ENCODE results near the gene RNF38.
"Not testable (repeated sequence)": the region's sequence is repeated elsewhere in the genome, so short reads cannot be mapped to it uniquely, and the experiment has no call there.

RNF38 gene

DNA sequence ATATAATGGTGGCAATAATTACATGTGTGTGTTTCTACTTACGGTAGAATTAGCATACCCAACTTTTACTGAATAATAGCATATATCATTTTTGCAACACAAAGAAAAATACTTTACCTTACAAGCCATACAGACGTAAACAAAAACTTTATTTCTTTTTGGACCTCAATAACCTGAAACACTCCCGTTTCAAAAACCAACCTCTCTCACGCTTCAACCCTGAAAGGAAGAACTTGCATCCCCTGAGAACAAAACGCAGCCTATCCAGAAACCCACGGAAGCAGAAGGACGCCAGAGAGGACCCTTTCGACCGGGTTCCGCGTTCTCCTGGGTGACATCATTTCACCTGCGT is at the start of gene RNF38:
RNF38 (minus strand) TSS at position 290 of the 352 bp plus-strand sequence; CDS start at position 129, 161 bp downstream.
- peak in 1 of 2 donors; percentile 30 for DNase-seq (ENCODE audit: low read depth in 1 of 2, low spot score in 1 of 2)

DNA sequence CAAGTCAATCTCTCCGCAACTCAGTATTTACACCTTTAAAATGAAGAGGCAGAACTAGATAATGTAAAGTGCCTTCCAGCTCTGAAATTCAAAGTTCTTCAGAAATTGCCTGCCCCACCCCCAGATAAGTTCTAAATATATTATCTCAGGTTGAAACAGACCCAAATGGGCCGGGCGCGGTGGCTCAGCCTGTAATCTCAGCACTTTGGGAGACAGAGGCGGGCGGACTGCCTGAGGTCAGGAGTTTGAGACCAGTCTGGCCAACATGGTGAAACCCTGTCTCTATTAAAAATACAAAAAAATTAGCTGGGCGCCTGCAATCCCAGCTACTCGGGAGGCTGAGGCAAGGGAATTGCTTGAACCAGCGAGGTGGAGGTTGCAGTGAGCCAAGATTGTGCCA is 48.5 kb upstream of the RNF38 start:
- not testable (repeated sequence) for DNase-seq (ENCODE audit: low read depth in 1 of 2, low spot score in 1 of 2)

DNA sequence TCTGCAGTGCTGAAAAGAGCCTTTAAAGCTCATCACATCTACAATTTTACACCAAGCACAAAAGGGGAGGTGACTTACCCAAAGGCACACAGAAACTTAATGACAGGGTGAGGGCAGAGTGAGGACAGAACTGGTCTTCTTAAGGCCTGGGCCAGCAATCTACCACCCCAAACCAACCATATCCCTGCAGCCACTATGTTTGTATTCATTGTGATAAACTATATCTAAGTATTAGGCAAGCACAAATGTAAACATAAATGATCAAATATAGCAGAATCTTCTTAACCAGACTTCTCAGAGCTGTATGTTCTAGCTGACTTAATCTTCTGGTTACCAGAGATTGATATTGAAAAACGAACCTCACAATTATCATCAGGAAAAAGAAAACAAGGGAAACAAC is 47.9 kb upstream of the RNF38 start:
- DNase-seq (ENCODE audit: low read depth in 1 of 2, low spot score in 1 of 2), result no peak

DNA sequence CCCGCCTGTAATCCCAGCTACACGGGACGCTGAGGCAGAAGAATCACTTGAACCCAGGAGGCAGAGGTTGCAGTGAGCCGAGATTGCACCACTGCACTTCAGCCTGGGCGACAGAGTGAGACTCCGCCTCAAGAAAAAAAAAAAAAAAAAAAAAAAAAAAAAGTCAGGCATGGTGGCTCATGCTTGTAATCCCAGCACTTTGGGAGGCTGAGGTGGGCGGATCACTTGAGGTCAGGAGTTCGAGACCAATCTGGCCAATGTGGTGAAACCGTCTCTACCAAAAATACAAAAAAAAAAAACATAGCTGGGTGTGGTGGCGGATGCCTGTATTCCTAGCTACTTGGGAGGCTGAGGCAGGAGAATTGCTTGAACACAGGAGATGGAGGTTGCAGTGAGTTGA is 46.6 kb upstream of the RNF38 start:
- not testable (repeated sequence) for DNase-seq (ENCODE audit: low read depth in 1 of 2, low spot score in 1 of 2)

DNA sequence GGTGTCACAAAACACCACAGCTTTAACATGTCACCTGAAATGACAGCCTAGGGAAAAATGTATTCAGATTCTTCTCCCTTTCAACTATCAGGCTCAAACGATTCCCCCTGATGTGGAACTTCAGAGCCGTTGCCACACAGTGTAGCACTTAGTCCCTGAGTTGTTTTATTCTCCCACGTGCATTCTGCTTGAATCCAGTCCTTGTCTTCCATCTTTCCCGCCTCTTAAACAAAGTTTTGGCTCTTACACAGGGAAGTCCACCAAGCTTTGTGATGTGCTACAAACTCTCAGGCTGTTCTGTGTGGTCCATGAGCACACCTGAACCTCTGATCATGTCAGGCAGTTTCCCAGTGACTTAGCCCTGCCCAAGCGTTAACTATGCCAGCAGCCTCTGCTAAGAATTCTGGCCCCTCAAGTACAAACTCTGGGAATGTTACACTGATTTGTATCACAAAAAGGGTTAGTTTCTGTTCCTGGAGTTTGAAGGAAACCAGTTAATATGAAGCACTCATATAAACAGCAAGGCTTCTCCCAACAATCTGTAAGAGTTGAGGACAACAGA is 45.8 kb upstream of the RNF38 start:
- DNase-seq (ENCODE audit: low read depth in 1 of 2, low spot score in 1 of 2), result no peak

DNA sequence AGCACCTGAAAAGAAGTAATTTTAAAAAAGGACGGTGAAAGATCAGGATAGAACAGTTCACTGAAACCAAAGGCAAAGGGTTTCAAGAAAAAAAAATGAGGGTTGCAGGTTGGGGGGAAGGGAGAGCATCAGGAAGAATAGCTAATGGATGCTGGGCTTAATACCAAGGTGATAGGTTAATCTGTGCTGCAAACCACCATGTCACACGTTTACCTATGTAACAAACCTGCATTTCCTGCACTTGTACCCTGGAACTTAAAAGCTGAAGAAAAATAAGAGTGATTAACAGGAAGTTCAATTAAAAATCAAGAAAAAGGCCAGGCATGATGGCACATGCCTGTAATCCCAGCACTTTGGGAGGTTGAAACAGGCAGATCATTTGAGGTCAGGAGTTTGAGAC is 44.1 kb upstream of the RNF38 start:
- DNase-seq (ENCODE audit: low read depth in 1 of 2, low spot score in 1 of 2), result no peak

DNA sequence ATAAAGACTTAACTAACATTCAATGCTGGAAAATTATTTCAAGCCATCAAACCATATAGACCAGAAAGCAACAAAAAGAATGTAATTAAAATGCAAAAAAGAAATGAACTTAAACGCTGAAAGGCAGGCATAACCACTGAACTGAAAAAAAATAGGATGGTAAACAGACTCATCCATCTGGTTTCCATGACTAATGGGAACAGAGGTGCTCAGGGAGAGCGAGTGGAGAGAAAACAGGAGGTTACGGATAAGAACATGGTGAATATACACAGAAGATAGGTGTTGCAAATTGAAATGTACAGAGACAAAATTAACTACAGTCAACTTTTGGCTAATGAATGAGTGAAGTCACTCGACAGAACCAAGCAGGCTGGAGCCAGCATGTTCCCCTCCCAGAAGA is 43.5 kb upstream of the RNF38 start:
- DNase-seq (ENCODE audit: low read depth in 1 of 2, low spot score in 1 of 2), result no peak

DNA sequence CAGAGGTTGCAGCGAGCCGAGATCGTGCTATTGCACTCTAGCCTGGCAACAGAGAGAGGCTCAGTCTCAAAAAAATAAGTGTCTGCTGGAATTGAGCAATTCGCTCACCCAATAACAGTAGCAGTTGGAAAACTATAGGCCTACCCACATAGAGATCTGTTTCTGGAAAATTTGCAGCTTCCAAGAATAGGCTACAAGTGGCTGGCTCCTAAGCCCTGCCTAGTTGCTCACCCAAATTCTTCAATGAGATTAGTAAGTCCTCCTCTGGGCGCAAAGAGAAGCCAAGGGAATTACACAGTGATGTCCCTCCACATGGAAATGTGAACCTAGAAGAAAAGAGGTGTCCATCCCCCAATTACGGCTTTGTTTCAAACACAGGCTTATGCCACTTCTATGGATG is 42.6 kb upstream of the RNF38 start:
- DNase-seq (ENCODE audit: low read depth in 1 of 2, low spot score in 1 of 2), result no peak

DNA sequence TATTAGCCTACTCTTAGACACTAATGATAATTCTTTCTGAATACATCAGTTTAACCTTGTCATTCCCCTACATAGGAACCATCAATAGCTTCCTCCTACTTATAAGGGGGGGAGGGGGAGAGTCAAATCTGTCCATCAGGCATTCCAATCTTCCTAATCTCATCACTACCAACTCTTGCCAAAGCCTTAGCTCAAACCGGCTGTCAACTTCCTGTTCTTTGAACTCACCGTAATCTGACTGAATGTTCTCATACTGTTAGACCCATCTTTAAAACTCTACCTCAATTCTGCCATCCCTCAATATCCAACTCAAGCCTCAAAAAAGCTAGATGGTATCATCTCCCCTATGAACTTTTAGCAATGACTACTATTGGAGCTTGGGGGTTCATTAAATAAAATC is 41.9 kb upstream of the RNF38 start:
- no peak for DNase-seq (ENCODE audit: low read depth in 1 of 2, low spot score in 1 of 2)

DNA sequence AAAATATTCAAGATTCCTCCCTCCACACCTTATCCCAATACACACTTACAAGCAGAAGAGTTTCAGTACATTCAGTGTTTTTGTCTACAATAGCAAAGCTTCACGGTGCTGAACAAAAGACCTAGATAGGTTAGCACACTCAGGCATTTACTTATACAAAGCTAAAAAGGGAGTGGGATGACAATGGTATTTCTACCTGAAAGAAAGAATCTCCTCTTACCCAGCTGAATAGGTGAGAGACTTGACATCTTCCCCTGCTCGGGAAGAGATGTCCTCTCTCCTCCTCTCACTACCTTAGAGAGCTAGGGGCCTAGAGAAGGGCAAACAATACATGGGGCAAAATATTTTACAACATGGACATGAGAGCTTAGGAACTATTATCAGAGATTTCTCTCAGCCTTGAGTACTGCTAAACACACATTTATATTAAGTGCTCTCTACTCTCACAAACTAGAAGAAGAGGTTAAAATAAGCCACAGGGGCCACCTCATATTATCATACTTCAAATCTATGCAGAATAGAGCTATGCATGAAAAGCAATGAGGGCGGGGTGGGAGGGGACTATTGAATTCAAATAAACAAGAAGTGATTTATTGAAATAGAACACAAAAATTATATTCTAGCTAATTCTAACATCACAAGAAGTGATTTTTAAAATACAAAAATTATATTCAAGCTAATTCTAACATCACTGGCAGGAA is 38.6 kb upstream of the RNF38 start:
- no peak for DNase-seq (ENCODE audit: low read depth in 1 of 2, low spot score in 1 of 2)

DNA sequence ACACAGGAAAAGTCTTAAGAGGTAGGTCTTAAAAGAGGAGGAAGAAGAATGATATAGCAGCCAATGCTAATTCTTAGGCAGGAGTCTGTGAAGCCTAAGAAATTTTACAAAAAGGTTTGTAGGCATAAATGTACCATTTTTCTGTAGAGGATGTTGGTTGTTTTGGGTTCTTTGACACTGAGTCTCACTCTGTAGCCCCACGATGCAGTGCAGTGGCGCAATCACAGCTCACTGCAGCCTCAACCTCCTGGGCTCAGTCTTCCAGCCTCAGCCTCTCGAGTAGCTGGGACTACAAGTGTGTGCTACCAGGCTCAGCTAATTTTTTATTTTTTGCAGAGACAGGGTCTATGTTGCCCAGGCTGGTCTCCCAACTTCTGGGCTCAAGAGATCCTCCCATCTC is 37.7 kb upstream of the RNF38 start:
- no peak for DNase-seq (ENCODE audit: low read depth in 1 of 2, low spot score in 1 of 2)

DNA sequence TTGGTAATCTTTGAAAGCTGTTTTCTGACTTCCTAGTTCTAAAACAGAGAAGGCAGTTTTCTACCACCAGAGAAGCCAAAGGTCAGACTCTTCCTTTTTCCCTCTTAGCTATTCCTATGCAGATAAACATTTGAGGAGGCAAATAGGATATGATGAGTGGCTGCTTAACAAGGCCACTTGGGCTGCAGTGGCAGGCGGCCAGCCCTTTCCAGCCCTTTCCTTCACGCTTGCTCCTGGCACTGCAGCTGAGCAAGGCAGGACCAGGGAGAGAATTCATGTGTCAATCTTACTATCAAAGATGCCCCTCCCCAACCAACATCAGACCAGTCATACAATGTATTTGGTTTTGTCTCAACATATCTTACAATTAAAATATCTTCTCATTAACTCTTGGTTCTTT is 36.8 kb upstream of the RNF38 start:
- no peak for DNase-seq (ENCODE audit: low read depth in 1 of 2, low spot score in 1 of 2)

DNA sequence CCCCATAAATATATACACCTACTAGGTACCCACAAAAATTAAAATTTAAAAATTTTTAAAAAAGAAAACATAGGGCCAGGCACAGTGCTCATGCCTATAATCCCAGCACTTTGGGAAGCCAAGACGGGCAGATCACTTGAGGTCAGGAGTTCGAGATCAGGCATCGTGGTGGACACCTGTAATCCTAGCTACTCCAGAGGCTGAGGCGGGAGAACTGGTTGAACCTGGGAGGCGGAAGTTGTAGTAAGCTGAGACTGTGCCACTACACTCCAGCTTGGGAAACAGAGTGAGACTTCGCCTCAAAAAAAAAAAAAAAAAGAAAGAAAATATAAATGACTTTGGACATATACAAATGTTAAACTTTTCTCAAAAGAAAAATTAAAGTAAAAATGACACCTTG is 33.3 kb upstream of the RNF38 start:
- DNase-seq (ENCODE audit: low read depth in 1 of 2, low spot score in 1 of 2), result no peak

DNA sequence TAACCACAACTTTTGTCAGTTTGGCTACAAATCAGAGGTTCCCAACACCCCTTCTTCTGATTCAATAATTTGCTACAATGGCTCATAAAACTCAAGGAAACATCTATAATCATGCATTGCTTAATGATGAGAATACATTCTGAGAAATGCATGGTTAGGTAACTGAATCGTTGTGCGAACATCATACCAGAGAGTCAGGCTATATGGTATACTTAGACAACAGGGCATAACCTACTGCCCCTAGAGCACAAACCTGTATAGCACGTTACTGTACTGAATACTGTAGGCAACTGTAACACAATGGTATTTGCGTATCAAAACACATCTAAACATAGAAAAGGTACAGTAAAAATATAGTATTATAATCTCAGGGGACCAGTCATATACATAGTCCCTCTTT is 31.0 kb upstream of the RNF38 start:
- no peak for DNase-seq (ENCODE audit: low read depth in 1 of 2, low spot score in 1 of 2)

DNA sequence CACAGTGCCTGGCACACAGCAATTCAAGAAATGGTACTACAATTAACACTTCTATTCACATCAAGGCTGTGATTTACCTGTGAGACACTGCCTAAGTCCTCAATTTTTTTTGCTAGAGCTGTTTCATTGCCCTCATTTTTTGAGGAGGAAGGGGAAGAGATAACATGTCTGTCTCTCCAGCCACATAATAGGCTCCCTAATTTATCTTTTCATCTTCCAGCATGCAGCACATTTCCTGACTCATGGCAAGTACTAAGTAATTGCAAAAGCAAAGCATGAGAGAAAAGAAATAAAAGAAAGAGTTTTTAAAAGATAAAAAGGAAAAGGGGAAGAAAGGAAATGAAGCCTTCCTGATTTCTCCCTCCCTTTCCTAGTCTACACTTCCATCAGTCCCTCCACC is 26.9 kb upstream of the RNF38 start:
- no peak for DNase-seq (ENCODE audit: low read depth in 1 of 2, low spot score in 1 of 2)

DNA sequence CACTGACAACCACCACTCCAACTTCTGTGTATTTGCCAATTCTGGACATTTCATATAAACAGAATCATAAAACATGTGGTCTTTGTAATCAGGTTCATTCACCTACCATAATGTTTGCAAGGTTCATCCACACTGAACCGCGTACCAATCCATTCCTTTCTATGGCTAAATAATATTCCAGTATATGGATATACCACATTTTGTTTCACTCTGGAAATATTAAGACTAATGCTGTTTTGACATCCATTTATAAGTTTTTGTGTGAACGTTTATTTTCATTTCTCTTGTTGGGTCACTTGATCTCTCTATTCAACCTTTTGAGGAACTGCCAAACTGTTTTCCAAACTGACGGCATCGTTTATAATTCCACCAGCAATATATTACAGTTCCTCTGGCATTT is 26.3 kb upstream of the RNF38 start:
- DNase-seq (ENCODE audit: low read depth in 1 of 2, low spot score in 1 of 2), result no peak

DNA sequence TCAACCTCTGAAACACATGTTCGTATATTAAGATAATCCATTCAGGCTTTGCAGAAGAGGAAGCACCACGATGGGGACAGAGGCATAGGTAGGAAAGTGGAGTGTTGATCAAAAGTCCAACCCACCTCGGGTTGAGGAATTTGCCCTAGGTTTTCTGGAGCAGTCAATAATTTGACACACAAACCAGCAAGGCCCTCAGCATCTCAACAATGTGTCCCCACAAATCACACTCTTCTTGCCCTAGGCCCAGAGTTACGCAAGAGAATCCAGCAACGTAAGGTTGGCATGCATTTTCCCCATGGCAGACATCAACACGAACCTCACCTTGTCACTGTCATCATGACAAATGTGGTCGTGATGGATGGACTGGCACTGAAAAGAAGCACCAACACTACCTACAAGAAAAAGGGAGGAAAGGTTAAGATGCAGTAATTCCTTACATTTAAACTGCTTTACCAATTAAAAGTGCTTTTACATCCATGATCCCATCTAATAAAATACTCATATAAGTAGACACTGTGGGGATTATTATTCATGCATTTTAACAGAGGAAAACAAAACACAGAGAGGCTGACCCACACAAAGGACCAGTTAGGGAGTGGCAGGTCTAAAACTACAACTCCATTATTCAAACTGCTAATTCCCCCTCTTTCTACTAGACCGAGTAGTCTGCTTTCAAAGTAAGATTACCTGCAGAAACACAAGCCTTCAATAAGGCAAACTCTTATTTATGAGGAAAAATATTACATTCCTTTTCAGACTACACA is 24.4 kb upstream of the RNF38 start:
- DNase-seq (ENCODE audit: low read depth in 1 of 2, low spot score in 1 of 2), result no peak

DNA sequence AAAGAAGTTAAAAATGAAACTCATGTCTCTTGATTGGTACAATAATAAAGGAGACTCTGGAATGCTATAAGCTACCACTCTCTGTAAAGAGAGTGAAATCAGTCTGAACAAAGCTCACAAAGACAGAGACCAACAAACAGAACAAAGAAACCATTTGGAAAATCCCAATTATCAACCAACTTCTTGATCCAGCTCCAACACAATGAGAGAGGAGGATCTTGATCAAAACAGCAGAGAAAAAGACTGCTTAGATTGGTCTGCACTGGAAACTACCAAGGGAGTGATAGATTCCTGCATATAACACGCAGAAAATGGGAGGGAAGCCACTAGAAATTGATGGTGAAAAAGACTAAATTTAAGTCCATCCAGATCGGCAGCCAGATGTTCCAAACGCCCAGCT is 23.1 kb upstream of the RNF38 start:
- DNase-seq (ENCODE audit: low read depth in 1 of 2, low spot score in 1 of 2), result no peak

DNA sequence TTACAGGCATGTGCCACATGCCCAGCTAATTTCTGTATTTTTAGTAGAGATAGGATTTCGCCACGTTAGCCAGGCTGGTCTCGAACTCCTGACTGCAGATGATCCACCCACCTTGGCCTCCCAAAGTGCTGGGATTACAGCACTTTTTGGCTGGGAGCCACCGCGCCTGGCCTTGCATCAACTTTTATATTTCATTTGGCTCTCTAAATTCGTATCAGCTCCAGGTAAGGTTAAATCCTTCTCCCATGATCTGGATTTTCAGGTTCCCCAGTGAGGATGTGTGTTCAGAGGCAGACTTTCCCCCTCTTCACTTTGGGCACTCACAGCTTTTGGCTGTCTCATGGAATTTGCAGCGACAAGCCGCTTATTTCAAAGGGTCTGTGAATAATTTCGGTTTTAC is 16.8 kb upstream of the RNF38 start:
- DNase-seq (ENCODE audit: low read depth in 1 of 2, low spot score in 1 of 2), result no peak

DNA sequence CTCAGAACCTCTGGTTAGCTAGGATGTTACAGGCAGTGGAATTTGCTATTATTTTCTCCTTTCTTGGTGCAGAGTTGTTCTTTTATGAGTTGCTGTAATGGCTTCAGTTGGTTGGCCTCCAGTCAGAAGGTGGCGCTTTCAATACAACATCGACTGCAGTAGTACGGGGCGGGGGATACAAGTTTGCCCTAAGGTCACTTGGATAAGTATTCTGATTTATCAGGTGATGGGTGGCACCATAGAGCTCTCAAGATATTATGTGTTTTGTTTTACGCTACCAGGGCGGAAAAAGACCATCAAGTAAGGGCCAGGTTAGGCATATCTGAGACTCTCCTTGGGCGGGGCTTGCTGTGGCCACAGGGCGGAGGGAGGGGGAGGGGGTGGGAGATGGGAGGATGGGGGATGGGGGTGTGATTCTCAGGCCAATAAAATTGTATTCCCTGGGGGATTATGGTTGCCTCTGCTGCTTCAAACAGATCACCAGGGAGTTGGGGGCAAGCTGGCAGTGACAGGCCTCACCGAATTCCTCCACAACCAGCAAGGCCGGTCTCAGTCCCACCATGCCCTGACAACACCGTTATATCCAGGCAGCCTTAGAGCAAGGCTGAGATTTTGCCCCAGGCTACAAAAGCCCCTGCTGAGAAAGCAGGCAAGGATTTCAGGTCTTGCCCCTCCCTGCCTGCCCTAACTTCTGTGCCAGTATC is 15.9 kb upstream of the RNF38 start:
- DNase-seq (ENCODE audit: low read depth in 1 of 2, low spot score in 1 of 2), result no peak

DNA sequence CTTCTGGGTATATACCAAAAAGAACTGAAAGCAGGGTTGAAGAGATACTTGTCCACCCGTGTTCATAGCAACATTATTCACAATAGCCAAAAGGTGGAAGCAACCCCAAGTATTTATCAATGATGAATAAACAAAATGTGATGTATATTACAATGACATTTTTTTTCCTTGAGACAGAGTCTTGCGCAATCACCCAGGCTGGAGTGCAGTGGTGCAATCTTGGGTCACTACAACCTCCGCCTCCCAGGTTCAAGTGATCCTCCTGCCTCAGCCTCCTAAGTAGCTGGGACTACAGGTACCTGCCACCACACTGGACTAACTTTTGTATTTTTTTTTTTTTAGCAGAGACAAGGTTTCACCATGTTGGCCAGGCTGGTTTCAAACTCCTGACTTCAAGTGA is 11.3 kb upstream of the RNF38 start:
- not testable (repeated sequence) for DNase-seq (ENCODE audit: low read depth in 1 of 2, low spot score in 1 of 2)

DNA sequence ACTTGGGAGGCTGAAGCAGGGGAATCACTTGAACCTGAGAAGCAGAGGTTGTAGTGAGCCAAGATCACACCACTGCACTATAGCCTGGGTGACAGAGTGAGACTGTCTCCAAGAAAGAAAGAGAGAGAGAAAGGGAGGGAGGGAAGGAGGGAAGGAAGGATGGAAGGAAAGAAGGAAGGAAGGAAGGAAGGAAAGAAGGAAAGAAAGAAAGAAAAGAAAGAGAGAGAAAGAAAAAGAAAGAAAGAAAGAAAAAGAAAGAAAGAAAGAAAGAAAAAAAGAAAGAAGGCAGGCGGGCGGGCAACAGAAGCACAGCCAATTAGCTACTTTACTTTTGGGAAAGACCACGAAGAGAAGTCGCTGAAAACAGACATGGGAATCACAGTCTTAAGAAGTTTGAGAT is 9.0 kb upstream of the RNF38 start:
- DNase-seq (ENCODE audit: low read depth in 1 of 2, low spot score in 1 of 2), result not testable (repeated sequence)
